ENCODE data around the gene ASCC2.

Gene ASCC2

GRCh38 chr22:29855611-29856181, 17.6 kb upstream of the ASCC2 start:
- no peak for DNase-seq (ENCODE audit: low read depth in 2 of 2)
- no peak overlapping the region for H3K4me3 ChIP-seq (replicated peaks in 1 of 2; ENCODE audit: low read depth in 2 of 2, low read length in 2 of 2)
- TF ChIP-seq CTCF (IDR thresholded peaks at IDR 0.05; ENCODE audit: low read depth, low read length) = no peak

GRCh38 chr22:29854432-29854831, 16.4 kb upstream of the ASCC2 start:
- H3K4me3 ChIP-seq (replicated peaks in 1 of 2; ENCODE audit: low read depth in 2 of 2, low read length in 2 of 2) = no peak overlapping the region
- no peak for DNase-seq (ENCODE audit: low read depth in 2 of 2)
- TF ChIP-seq CTCF (IDR thresholded peaks at IDR 0.05; ENCODE audit: low read depth, low read length) = no peak

- H3K4me3 ChIP-seq (replicated peaks in 1 of 2; ENCODE audit: low read depth in 2 of 2, low read length in 2 of 2) = no peak overlapping the region
- TF ChIP-seq CTCF (IDR thresholded peaks at IDR 0.05; ENCODE audit: low read depth, low read length) = no peak
- DNase-seq (ENCODE audit: low read depth in 2 of 2) = no peak
Observed at GRCh38 chr22:29848111-29848510, 10.0 kb upstream of the ASCC2 start.

GRCh38 chr22:29846290-29846689, 8.2 kb upstream of the ASCC2 start:
- no peak overlapping the region for H3K4me3 ChIP-seq (replicated peaks in 1 of 2; ENCODE audit: low read depth in 2 of 2, low read length in 2 of 2)
- no peak for TF ChIP-seq CTCF (IDR thresholded peaks at IDR 0.05; ENCODE audit: low read depth, low read length)
- no peak for DNase-seq (ENCODE audit: low read depth in 2 of 2)

GRCh38 chr22:29842740-29843139, 4.7 kb upstream of the ASCC2 start:
- peak; percentile 91 to 98 for DNase-seq (ENCODE audit: low read depth in 2 of 2)
- TF ChIP-seq CTCF (IDR thresholded peaks at IDR 0.05; ENCODE audit: low read depth, low read length) = no peak
- H3K4me3 ChIP-seq (replicated peaks in 1 of 2; ENCODE audit: low read depth in 2 of 2, low read length in 2 of 2) = no peak overlapping the region

- H3K4me3 ChIP-seq (replicated peaks in 1 of 2; ENCODE audit: low read depth in 2 of 2, low read length in 2 of 2) = no peak overlapping the region
- TF ChIP-seq CTCF (IDR thresholded peaks at IDR 0.05; ENCODE audit: low read depth, low read length) = no peak
- no peak for DNase-seq (ENCODE audit: low read depth in 2 of 2)
Observed at GRCh38 chr22:29842172-29842571, 4.1 kb upstream of the ASCC2 start.

GRCh38 chr22:29840498-29840897, 2.4 kb upstream of the ASCC2 start:
- peak in 1 of 2 donors; percentile 27 for DNase-seq (ENCODE audit: low read depth in 2 of 2)
- no peak for TF ChIP-seq CTCF (IDR thresholded peaks at IDR 0.05; ENCODE audit: low read depth, low read length)
- H3K4me3 ChIP-seq (replicated peaks in 1 of 2; ENCODE audit: low read depth in 2 of 2, low read length in 2 of 2) = no peak overlapping the region
